Neural progenitor cell (in vitro differentiated cells): ENCODE results near the gene LYPD6B. TPM values are rescaled to one million over a fixed set of nuclear protein-coding genes. Genes with fewer than 3 reads are reported as not detected.

Source experiments
- DNase-seq: peaks from one replicate; pipeline ENCODE4 v3.0.0-alpha.2; 2016; ENCODE audit warnings: low spot score
- H2AFZ ChIP-seq: fragments of 200-600 bp; sonication (generic); replicated peaks from 2 replicates; pipeline ENCODE4 v1.6.1; 2016; ENCODE audit warnings: antibody characterized with exemption
- H3F3A ChIP-seq: fragments of 200-600 bp; sonication (generic); 2 replicates; pipeline ENCODE4 v1.6.1; 2016; ENCODE audit warnings: antibody characterized with exemption, low read depth
- H3K27ac ChIP-seq: fragments of 200-600 bp; sonication (generic); 2 replicates; pipeline ENCODE4 v1.5.1; 2016; ENCODE audit warnings: mild to moderate bottlenecking
- H3K27me3 ChIP-seq: fragments of 200-600 bp; sonication (generic); 2 replicates; pipeline ENCODE4 v1.6.1; 2016; ENCODE audit warnings: mild to moderate bottlenecking, moderate library complexity
- H3K36me3 ChIP-seq: fragments of 200-600 bp; sonication (generic); 2 replicates; pipeline ENCODE4 v1.5.1; 2016
- H3K4me1 ChIP-seq: fragments of 200-600 bp; sonication (generic); 2 replicates; pipeline ENCODE4 v1.6.1; 2016; ENCODE audit warnings: mixed run types
- H3K4me2 ChIP-seq: fragments of 200-600 bp; sonication (generic); 2 replicates; pipeline ENCODE4 v1.6.1; 2016
- H3K4me3 ChIP-seq: fragments of 200-600 bp; sonication (generic); 2 replicates; pipeline ENCODE4 v1.5.1; 2016
- H3K79me2 ChIP-seq: fragments of 200-600 bp; sonication (generic); 2 replicates; pipeline ENCODE4 v1.6.1; 2016; ENCODE audit warnings: low read depth
- H3K9ac ChIP-seq: fragments of 200-600 bp; sonication (generic); 2 replicates; pipeline ENCODE4 v1.6.1; 2016
- H3K9me3 ChIP-seq: fragments of 200-600 bp; sonication (generic); 2 replicates; pipeline ENCODE4 v1.5.1; 2016; ENCODE audit warnings: low read depth
- H4K20me1 ChIP-seq: fragments of 200-600 bp; sonication (generic); 2 replicates; pipeline ENCODE4 v1.6.1; 2016; ENCODE audit warnings: low read depth
- H3K27ac Mint-ChIP-seq: 3 replicates; pipeline ENCODE4 v1.8.0; 2021; ENCODE audit warnings: mixed read lengths
- H3K27me3 Mint-ChIP-seq: 2 replicates; pipeline ENCODE4 v1.8.0; 2022; ENCODE audit warnings: low read depth, mild to moderate bottlenecking, inconsistent platforms, moderate library complexity, mixed read lengths; ENCODE audit not compliant: insufficient read depth
- H3K36me3 Mint-ChIP-seq: 3 replicates; pipeline ENCODE4 v1.8.0; 2021; ENCODE audit warnings: mixed read lengths
- H3K4me1 Mint-ChIP-seq: 3 replicates; pipeline ENCODE4 v1.8.0; 2021; ENCODE audit warnings: mixed read lengths
- H3K4me3 Mint-ChIP-seq: 3 replicates; pipeline ENCODE4 v1.8.0; 2021; ENCODE audit warnings: mild to moderate bottlenecking, moderate library complexity, mixed read lengths
- H3K9me3 Mint-ChIP-seq: 3 replicates; pipeline ENCODE4 v1.8.0; 2020; ENCODE audit warnings: mixed read lengths
- EZH2 ChIP-seq: fragments of 200-600 bp; sonication (generic); IDR thresholded peaks from 2 replicates; pipeline ENCODE4 v1.6.1; 2017; ENCODE audit warnings: antibody characterized with exemption, mild to moderate bottlenecking, moderate library complexity
- EZH2phosphoT487 ChIP-seq: fragments of 200-600 bp; sonication (generic); IDR thresholded peaks from 2 replicates; pipeline ENCODE4 v1.6.1; 2017; ENCODE audit warnings: antibody characterized with exemption
- total RNA-seq: library from RNA; depleted of rRNA; stranded (reverse); fragments of >200 nt; gene quantifications from 2 replicates; pipeline ENCODE4 v1.2.3, GENCODE V29; 2015; ENCODE audit warnings: low replicate concordance
- TF ChIP-seq, protein P1 (sequence below): fragments of 200-600 bp; sonication (generic); IDR thresholded peaks from 2 replicates; pipeline ENCODE4 v1.5.1; 2017; ENCODE audit warnings: antibody characterized with exemption, mild to moderate bottlenecking

Gene LYPD6B
- total RNA-seq, 1 donor from 2014 or later = not detected

DNA sequence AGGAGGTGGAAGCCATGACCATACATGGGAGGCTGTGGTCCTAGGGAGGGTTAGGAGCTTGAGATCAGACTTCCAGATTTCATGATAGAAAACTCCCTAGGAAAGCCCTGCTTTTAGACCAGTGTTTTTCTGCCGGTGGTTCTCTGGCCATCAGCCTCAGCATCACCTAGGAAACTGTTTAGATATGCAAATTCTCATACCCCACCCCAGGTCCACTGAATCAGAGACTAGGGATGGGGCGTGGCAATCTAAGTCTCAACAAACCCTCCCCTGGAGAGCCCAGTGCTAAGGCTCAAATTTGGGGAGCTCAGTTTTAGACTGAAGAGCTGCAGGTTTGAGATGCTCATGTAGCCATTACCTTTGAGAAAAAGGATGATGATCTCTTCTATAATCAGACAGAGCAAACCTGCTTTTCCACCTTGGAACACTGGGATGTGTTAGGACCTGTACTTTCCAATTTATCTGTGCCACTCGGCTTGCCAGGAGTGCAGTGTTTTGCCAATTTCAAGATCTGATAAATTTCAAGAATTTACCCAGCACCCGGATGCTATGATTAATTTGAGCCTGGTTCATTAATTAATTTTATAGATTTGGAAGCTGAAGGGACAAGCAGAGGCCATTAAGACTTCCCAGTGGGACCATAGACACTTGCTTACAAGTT is 31.5 kb upstream of the LYPD6B start:
- Mint-ChIP-seq H3K27me3 (no peaks in the 10 kb centered on the region), H3K9me3 (no peaks in the 10 kb centered on the region), H3K36me3 (peaks cover 56% of the 10 kb centered on the region), H3K27ac (no peak overlapping the region), H3K4me3 (no peak overlapping the region), H3K4me1 (peaks cover 4% of the 10 kb centered on the region)
- Histone ChIP-seq H3K27me3 (no peaks in the 10 kb centered on the region), H3K79me2 (no peaks in the 10 kb centered on the region), H3K4me2 (no peak overlapping the region), H3K9ac (no peak overlapping the region), H4K20me1 (no peaks in the 10 kb centered on the region), H2AFZ (no peak overlapping the region), H3K36me3 (peaks cover 11% of the 10 kb centered on the region), H3K4me1 (no peaks in the 10 kb centered on the region), H3K27ac (no peak overlapping the region), H3K4me3 (no peak overlapping the region), H3K9me3 (no peaks in the 10 kb centered on the region), H3F3A (no peaks in the 10 kb centered on the region)
- no peak for DNase-seq
- TF ChIP-seq EZH2phosphoT487 (no peak), EZH2 (no peak)
- TF ChIP-seq, protein P1, sequence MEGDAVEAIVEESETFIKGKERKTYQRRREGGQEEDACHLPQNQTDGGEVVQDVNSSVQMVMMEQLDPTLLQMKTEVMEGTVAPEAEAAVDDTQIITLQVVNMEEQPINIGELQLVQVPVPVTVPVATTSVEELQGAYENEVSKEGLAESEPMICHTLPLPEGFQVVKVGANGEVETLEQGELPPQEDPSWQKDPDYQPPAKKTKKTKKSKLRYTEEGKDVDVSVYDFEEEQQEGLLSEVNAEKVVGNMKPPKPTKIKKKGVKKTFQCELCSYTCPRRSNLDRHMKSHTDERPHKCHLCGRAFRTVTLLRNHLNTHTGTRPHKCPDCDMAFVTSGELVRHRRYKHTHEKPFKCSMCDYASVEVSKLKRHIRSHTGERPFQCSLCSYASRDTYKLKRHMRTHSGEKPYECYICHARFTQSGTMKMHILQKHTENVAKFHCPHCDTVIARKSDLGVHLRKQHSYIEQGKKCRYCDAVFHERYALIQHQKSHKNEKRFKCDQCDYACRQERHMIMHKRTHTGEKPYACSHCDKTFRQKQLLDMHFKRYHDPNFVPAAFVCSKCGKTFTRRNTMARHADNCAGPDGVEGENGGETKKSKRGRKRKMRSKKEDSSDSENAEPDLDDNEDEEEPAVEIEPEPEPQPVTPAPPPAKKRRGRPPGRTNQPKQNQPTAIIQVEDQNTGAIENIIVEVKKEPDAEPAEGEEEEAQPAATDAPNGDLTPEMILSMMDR = no peak

DNA sequence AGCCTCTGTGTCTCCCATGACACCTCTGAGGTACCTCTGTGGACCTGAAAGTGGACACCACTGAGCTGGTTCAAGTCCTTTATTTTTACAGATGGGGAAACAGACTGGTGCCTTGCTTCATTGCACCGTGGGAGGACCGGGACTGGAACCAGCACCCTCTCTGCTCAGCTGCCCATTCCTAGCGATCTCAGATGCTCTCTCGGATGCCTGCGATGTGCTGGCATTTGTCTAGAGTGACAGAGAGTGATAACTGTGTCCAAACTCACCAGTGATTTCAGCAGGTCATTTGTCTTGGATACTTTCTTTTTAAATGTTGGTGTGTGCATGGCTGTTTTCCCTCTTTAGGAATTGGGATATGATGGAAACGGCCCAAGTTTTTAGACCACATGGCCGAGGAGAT is 30.1 kb upstream of the LYPD6B start:
- Histone ChIP-seq H2AFZ (no peak overlapping the region), H3K9me3 (no peaks in the 10 kb centered on the region), H3K36me3 (peaks cover 3% of the 10 kb centered on the region), H3K9ac (no peak overlapping the region), H3K79me2 (no peaks in the 10 kb centered on the region), H3F3A (no peaks in the 10 kb centered on the region), H3K4me3 (no peak overlapping the region), H3K4me2 (no peak overlapping the region), H3K27me3 (no peaks in the 10 kb centered on the region), H3K27ac (no peak overlapping the region), H3K4me1 (no peaks in the 10 kb centered on the region), H4K20me1 (no peaks in the 10 kb centered on the region)
- Mint-ChIP-seq H3K4me3 (no peak overlapping the region), H3K4me1 (peaks cover 4% of the 10 kb centered on the region), H3K9me3 (no peaks in the 10 kb centered on the region), H3K27me3 (no peaks in the 10 kb centered on the region), H3K36me3 (peaks cover 50% of the 10 kb centered on the region), H3K27ac (no peak overlapping the region)
- no peak for DNase-seq
- TF ChIP-seq, protein P1 = no peak
- no peak for TF ChIP-seq EZH2
- no peak for TF ChIP-seq EZH2phosphoT487

DNA sequence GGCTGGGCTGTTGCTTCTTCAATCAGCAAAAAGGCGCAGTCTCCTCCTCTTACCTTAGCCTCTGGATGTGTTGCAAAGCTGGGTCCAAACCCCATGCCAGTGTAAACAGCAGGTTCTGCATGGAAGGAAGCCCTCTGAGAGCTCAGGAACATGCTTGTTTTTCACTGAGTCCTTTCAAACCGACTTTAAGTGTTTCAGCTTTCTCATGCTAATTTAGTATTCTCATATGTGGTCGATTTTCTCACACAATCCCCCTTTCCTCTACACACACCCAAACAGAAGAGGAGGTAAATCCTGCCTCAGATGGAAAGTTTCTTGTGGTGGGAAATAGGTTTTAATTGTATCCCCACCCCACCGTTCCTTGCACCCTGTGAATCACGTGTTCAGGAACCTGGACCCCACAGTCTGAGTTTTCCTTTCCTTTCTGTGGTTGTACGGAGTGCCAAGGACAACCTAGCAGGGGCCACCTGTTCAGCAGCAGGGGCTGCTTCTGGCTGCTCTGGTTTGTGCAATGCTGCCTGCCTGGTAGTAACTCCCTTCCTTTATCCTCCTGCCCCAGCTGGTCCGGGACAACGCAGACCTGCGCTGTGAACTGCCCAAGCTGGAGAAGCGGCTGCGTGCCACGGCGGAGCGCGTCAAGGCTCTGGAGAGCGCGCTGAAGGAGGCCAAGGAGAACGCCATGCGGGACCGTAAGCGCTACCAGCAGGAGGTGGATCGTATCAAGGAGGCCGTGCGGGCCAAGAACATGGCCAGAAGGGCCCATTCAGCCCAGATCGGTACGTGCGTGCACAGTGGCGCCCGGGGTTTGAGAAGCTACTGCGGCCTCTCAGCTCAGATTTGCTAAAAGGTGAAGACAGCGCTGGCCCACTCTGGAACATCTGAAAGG is 28.7 kb upstream of the LYPD6B start:
- H3K27ac Mint-ChIP-seq = no peak overlapping the region
- H3K4me3 ChIP-seq = no peak overlapping the region
- H3K27me3 Mint-ChIP-seq = no peaks in the 10 kb centered on the region
- H3K27me3 ChIP-seq = no peaks in the 10 kb centered on the region
- peaks cover 4% of the 10 kb centered on the region for H3K4me1 Mint-ChIP-seq
- no peak overlapping the region for H3K27ac ChIP-seq
- H3K9me3 Mint-ChIP-seq = no peaks in the 10 kb centered on the region
- H3K4me1 ChIP-seq = no peaks in the 10 kb centered on the region
- H3K9ac ChIP-seq = no peak overlapping the region
- no peak for DNase-seq
- no peaks in the 10 kb centered on the region for H3K79me2 ChIP-seq
- TF ChIP-seq EZH2phosphoT487 (no peak), EZH2 (no peak)
- TF ChIP-seq, protein P1 = no peak
- H3K36me3 ChIP-seq = peaks cover 3% of the 10 kb centered on the region
- no peak overlapping the region for H2AFZ ChIP-seq
- peaks cover 48% of the 10 kb centered on the region for H3K36me3 Mint-ChIP-seq
- H3K4me2 ChIP-seq = no peak overlapping the region
- no peaks in the 10 kb centered on the region for H3K9me3 ChIP-seq
- no peaks in the 10 kb centered on the region for H3F3A ChIP-seq
- no peak overlapping the region for H3K4me3 Mint-ChIP-seq
- H4K20me1 ChIP-seq = no peaks in the 10 kb centered on the region
